GM18526 (cell line): ENCODE measurements around the gene STARD7.

Source experiments
- POLR2A ChIP-seq: IDR thresholded peaks from 3 replicates; pipeline ENCODE4 v1.6.1; 2011; ENCODE audit not compliant: insufficient read length; ENCODE audit errors: extremely low read depth

STARD7 gene

DNA sequence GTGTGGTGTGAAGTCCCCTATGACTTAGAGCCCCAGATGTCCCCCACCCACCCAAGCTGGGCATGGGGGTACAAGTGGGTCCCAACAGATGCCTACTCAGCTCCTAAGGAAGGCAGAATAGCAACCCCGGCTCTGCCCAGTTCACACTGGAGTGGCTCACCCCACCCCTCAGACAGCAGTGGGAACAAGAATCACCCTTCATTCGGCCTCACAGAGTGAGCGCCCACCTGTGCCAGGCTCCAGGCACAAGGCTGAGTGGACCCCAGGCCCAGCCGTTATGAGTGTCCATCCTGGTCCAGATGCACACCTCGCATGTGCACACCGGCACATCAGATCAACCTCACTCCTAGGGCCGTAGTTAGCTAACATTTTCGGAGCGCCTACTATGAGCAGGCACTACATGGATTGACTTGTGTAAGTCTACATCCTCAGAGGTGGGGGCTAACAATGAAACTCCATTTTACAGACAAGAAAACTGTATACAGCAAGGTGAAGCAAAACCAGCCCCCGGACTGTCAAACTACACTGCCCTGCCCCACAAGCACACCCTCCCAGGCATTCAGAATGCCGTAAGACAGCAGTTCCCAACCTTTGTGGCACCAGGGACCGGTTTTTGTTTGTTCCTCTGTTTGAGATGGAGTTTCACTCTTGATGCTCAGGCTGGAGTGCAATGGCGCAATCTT, 67.5 kb downstream of the STARD7 start:
- TF ChIP-seq POLR2A: peak; percentile 26

DNA sequence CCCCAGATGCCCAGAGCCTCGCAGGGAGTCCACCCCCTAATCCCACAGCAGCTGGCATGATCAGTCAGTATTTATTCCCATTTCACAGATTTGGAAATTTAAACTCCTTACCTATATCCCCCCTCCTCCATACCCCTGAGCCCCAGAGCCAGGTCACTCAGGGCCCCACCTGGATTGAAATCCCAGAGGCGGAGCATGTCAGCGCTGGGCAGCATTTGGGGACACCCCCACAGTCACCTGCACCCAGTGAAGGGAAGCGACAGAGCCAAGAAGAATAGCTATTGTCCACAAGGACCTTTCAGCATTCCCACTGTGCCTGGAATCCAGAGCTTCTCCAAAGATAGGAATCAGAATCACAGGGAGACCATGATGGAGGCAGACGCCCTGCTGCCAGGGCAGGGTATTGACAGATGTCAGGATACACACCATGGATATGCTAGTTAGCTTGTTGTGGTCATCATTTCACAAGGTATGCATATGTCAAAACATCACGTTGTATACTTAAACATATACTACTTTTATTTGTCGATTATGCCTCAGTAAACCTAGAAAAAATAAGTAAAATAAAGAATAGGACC, 69.4 kb downstream of the STARD7 start:
- TF ChIP-seq POLR2A: no peak

DNA sequence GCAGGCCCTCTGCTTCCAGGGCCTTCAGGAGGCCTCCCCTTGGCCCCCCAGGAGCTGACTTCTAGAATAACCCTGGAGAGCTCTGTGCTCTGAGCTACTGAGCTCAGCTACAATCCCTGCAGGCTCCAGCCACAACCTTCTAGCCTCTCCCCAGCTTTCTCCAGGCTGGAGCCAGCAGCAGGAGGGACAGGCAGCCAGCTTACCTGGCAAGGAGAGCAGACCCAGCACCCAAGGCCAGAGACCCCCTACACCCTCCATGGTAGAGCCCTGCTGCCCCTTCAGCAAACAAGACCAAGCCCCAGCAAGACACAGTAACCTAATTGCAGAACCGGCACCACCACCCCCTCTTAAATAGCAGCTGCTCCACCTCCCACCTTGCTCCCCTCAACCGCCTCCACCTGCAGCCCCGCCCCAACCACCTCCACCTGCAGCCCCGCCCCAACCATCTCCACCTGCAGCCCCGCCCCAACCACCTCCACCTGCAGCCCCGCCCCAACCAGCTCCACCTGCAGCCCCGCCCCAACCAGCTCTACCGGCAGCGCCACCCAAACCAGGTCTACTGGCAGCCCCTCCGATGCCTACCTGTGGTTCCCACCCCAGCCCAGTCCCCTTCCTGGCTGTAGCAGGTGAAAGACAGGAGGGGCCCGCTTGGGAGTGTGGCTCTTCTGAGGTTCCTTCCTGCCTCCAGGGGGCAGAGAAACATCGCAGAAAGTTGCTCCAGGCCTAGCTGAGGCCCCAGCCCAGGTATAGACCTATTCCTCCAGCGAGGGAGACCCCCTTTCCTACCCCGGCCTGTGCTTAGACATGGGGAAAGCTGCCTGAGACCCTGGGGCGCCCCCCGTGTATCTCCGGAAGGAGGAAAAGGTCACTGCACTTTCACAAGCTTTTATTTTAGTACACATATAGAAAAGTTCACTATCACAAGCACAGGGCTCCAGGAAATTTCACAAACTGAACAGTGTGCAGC, 70.2 kb downstream of the STARD7 start, which contains the start of gene ASTL:
ASTL (minus strand) TSS at position 324 of the 967 bp plus-strand sequence; CDS start at position 258, 66 bp downstream.
- peak; percentile 11 for TF ChIP-seq POLR2A

DNA sequence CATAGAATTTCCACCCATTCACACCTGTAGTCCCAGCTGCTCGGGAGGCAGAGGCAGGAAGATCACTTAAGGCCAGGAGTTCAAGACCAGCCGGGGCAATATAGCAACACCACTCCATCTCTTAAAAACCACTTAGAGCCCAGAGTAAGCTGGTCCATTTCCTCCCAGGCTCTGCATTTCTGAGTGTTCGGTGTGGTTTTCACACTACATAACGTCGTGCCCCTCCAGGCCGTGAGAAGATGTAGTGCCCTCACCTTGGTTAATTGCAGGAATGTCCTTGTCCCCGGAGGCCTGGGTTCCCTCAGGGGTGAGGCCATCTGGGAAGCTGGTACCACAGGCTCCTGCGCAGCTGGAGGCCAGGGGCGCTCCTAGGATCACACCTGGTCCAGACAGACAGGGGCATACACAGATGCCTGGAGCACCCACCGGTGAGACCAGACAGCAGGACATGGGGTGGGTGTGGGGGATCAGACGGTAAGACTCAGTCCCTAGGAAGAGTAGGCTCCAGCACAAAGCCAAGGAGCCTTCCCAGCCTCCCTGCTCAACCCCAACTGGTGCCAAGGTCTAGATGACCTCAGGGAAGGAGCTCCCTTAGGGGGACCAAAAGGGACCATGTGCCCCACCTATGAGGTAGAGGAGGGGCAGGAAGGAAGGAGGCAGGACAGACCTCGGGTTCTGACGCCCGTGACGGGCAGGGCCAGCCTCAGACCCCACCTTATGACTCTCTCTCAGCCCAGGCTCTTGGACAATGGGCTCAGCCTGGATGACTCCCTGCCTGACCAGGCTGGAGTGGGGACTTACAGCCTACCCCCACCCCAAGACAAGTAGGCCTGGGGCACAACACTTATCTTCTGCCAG, 71.1 kb downstream of the STARD7 start:
- TF ChIP-seq POLR2A: no peak

DNA sequence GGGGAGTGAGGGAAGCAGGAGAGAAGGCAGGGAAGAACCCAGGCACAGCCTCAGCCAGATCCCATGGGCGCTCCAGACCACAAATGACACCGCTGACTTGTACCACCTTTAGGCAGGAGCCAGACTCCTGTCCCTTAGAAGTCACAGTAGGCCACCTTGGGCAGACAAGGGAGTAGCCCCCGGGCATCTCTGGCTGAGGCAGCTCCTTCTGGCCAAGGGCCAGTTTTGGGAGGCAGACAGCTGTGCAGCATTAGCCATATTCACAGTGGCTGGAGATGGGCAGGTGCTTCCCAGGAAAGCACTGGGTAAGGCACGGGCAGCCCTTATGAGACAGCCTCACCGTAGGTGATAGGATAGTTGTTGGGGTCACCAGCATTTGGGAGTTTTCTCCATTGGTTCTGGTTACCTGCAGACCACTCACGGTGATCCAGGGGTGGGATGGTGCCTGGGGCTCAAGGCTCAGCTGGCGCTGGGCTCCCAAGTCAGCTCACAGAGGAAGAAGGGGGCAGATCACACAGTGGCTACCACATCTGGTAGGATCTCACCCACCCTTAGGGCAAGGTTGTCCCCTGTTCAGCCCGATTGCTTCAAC, 72.4 kb downstream of the STARD7 start:
- TF ChIP-seq POLR2A: no peak

DNA sequence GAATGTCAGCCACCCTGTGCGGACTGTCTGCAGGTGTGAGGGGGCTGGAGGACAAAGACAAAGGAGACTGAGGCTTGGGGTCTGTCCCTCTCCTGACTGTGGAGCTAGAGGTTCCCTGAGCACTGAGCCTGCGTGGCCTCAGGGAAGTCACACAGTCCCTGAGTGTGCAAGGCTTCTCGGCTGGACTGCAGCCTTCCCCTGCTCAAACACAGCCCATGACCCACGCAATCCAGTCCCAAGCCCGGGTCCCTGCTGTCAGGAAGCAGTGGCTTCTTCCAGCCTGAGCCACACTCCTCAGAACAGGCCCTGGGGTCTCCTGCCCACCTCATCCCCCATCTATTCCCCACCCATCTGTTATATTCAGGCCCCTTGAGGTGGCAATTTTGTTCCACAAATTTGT, 73.0 kb downstream of the STARD7 start:
- no peak for TF ChIP-seq POLR2A

DNA sequence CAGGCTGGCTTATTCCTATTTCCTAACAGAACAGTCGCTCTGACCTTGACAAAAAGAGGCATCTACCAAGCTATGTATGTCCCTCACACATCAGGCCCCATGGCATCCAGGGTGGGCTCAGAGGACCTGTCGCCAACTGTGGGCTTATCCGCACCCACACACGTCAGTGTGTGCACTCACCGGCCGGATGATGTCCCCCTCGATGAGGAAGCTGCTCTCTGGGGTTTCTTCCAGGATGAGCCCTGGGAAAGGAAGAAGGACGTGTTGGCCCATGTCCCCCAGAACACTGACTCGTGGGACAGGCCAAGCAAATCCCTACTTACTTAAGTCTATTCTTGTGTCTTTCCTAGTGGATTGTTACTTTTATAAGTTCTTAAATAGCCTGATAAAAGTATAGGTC, 73.5 kb downstream of the STARD7 start:
- TF ChIP-seq POLR2A: no peak
